Effector memory CD4-positive, alpha-beta T cell (primary cell): ENCODE measurements around the gene PRR5L.
A peak's percentile ranks its signal among the peaks of the same experiment; 100 is the strongest.

ENCODE experiments used
- DNase-seq, 3 donors: peaks; one replicate each; pipeline ENCODE4 v3.0.0-alpha.2; 2020
- H3K27ac ChIP-seq: 2 replicates; pipeline ENCODE4 v1.7.0; 2013; ENCODE audit warnings: mild to moderate bottlenecking, low read length, moderate library complexity; ENCODE audit not compliant: insufficient read depth, poor library complexity, severe bottlenecking
- H3K27me3 ChIP-seq: replicated peaks from 2 replicates; pipeline ENCODE4 v1.7.0; 2013; ENCODE audit warnings: mild to moderate bottlenecking, low read length; ENCODE audit not compliant: insufficient read depth, control insufficient read depth, poor library complexity, severe bottlenecking
- H3K36me3 ChIP-seq: 2 replicates; pipeline ENCODE4 v1.7.0; 2013; ENCODE audit warnings: mild to moderate bottlenecking, low read length, moderate library complexity; ENCODE audit not compliant: control insufficient read depth, insufficient read depth
- H3K4me1 ChIP-seq: 2 replicates; pipeline ENCODE4 v1.7.0; 2013; ENCODE audit warnings: low read length, mild to moderate bottlenecking; ENCODE audit not compliant: control insufficient read depth, insufficient read depth, poor library complexity, severe bottlenecking
- H3K4me3 ChIP-seq: 2 replicates; pipeline ENCODE4 v1.7.0; 2013; ENCODE audit warnings: low read length, low read depth, mild to moderate bottlenecking; ENCODE audit not compliant: insufficient read depth, poor library complexity, severe bottlenecking
- H3K9me3 ChIP-seq: 2 replicates; pipeline ENCODE4 v1.7.0; 2013; ENCODE audit warnings: mild to moderate bottlenecking, low read length, moderate library complexity; ENCODE audit not compliant: control insufficient read depth

The PRR5L gene

GRCh38 chr11:36341915-36342314, 45.8 kb downstream of the PRR5L start:
- Histone ChIP-seq H3K27me3 (no peaks in the 10 kb centered on the region), H3K4me1 (no peaks in the 10 kb centered on the region), H3K4me3 (no peak overlapping the region), H3K9me3 (no peaks in the 10 kb centered on the region), H3K27ac (no peak overlapping the region), H3K36me3 (no peaks in the 10 kb centered on the region)
- DNase-seq, result no peak

GRCh38 chr11:36342327-36342726, 46.2 kb downstream of the PRR5L start:
- no peaks in the 10 kb centered on the region for H3K9me3 ChIP-seq
- H3K36me3 ChIP-seq, result no peaks in the 10 kb centered on the region
- H3K27me3 ChIP-seq, result no peaks in the 10 kb centered on the region
- no peak overlapping the region for H3K4me3 ChIP-seq
- no peak overlapping the region for H3K27ac ChIP-seq
- DNase-seq, result no peak
- H3K4me1 ChIP-seq, result no peaks in the 10 kb centered on the region

GRCh38 chr11:36343436-36343835, 47.3 kb downstream of the PRR5L start:
- H3K27ac ChIP-seq, result no peak overlapping the region
- no peak for DNase-seq
- no peaks in the 10 kb centered on the region for H3K9me3 ChIP-seq
- H3K4me3 ChIP-seq, result no peak overlapping the region
- no peaks in the 10 kb centered on the region for H3K4me1 ChIP-seq
- H3K27me3 ChIP-seq, result no peaks in the 10 kb centered on the region
- no peaks in the 10 kb centered on the region for H3K36me3 ChIP-seq

DNA sequence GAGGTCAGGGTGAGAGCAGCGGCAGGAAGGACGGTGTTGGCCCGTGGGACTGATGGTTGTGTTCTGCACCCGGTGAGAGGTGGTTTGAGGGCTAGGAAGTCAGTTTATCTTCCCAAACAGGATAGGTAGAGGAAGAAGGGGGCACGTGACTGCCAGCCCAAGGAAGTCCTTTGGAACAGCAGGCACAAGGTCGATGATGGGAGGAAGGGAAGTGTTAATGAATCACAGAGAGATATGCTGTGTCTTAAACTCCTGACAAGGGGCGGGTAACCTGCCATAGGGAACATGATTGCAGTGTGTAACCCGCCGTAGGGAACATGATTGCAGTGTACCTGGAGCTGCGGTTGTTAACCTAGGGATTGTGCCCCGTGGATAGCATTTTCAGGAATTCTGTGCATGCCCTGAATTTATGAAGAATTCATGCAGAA, 49.0 kb downstream of the PRR5L start:
- Histone ChIP-seq H3K4me3 (no peak overlapping the region), H3K27ac (no peak overlapping the region), H3K27me3 (no peaks in the 10 kb centered on the region), H3K36me3 (no peaks in the 10 kb centered on the region), H3K9me3 (no peaks in the 10 kb centered on the region), H3K4me1 (no peaks in the 10 kb centered on the region)
- no peak for DNase-seq

DNA sequence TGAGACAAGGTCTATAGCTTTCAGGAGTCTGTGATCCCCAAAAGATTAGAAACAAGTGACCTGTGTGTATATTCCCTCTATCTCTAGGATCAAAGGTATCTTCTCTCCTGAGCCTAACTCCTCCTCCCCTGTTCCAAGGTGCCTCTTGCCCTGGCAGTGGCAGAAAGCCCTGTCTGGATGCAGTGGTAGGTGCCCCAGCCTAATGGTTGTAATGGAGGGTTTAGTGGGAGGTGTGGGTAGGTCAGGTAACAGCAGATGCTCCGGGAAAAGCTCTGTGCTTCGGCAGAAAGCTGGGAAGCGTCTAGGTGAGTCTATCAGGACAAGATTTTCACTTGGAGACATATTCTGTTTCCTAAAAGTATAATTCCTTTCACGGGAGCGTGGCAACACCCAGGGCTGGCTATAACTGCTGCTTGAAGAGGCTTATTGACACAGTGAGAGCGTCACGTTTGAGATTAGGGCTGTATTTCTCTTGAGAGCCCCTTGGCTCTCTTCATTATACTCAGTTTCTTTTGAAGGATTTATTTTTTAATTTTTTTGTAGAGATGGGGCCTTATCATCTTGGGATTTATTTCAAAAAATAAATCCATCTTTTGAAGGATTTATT, 49.5 kb downstream of the PRR5L start:
- H3K36me3 ChIP-seq, result no peaks in the 10 kb centered on the region
- no peak overlapping the region for H3K4me3 ChIP-seq
- H3K27me3 ChIP-seq, result no peaks in the 10 kb centered on the region
- H3K9me3 ChIP-seq, result no peaks in the 10 kb centered on the region
- DNase-seq, result no peak
- H3K27ac ChIP-seq, result no peak overlapping the region
- H3K4me1 ChIP-seq, result no peaks in the 10 kb centered on the region

GRCh38 chr11:36346562-36347383, 50.7 kb downstream of the PRR5L start:
- Histone ChIP-seq H3K36me3 (no peaks in the 10 kb centered on the region), H3K4me1 (no peaks in the 10 kb centered on the region), H3K27ac (no peak overlapping the region), H3K27me3 (no peaks in the 10 kb centered on the region), H3K9me3 (no peaks in the 10 kb centered on the region), H3K4me3 (no peak overlapping the region)
- DNase-seq, result no peak

GRCh38 chr11:36347384-36347906, 51.4 kb downstream of the PRR5L start:
- Histone ChIP-seq H3K27me3 (no peaks in the 10 kb centered on the region), H3K4me1 (peaks cover 1% of the 10 kb centered on the region), H3K9me3 (no peaks in the 10 kb centered on the region), H3K4me3 (no peak overlapping the region), H3K36me3 (no peaks in the 10 kb centered on the region), H3K27ac (no peak overlapping the region)
- DNase-seq, result no peak

DNA sequence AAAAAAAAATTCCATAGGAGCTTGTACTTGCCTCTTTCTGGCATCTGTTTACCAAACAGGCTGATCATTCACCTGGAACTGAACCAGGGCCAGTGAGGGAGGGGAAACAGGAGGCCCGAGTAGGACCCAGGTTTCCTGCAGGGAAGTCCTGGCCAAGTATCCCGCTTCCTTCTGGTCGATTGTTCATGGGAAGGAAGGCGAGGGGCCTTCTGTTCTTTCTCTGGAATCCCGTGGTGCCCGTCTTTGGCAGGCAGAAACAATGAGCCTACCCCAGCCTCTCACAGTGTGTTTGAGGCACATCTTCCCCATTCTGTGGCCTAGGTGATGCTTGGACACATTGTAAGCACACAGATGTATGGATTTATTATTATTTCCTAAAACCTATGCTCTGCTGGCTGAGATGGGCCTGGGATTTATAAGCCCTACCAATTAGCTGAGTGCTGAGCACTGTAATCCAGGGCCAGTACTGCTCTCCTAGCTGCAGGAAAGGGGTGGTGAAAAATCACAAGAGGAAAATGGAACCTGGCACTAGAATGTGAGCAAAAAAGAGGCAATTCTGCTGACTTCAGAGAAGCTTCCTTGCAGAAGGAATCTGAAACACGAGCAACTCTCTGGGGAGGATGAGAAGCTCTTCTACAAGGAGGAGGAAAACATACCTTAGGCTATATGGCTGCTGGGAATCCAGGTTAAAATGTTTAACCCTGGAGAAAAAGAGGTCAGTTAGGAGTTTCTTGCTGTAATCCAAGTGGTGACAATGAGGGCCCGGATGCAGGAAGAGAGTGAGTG, 53.5 kb downstream of the PRR5L start:
- peaks cover 9% of the 10 kb centered on the region for H3K4me1 ChIP-seq
- no peak overlapping the region for H3K27ac ChIP-seq
- DNase-seq, result no peak
- no peak overlapping the region for H3K4me3 ChIP-seq
- no peaks in the 10 kb centered on the region for H3K27me3 ChIP-seq
- no peaks in the 10 kb centered on the region for H3K36me3 ChIP-seq
- H3K9me3 ChIP-seq, result no peaks in the 10 kb centered on the region

GRCh38 chr11:36350137-36350513, 54.0 kb downstream of the PRR5L start:
- Histone ChIP-seq H3K4me1 (peaks cover 9% of the 10 kb centered on the region), H3K4me3 (no peak overlapping the region), H3K27ac (no peak overlapping the region), H3K9me3 (no peaks in the 10 kb centered on the region), H3K36me3 (no peaks in the 10 kb centered on the region), H3K27me3 (no peaks in the 10 kb centered on the region)
- no peak for DNase-seq

- Histone ChIP-seq H3K4me1 (peaks cover 15% of the 10 kb centered on the region), H3K27me3 (no peaks in the 10 kb centered on the region), H3K4me3 (no peak overlapping the region), H3K36me3 (no peaks in the 10 kb centered on the region), H3K9me3 (no peaks in the 10 kb centered on the region), H3K27ac (no peak overlapping the region)
- peak; percentile 60 to 68 (median 64) for DNase-seq
These were observed 56.8 kb downstream of the PRR5L start for GRCh38 chr11:36352922-36353321.
